NCI-H748 treated with DMSO at 0.1 percent for 48 hours (cell line): ENCODE data around the gene TROAP.
"Not testable (repeated sequence)": the region's sequence is repeated elsewhere in the genome, so short reads cannot be mapped to it uniquely, and the experiment has no call there.

Source experiments
- DNase-seq: peaks from one replicate; lab custom pipeline; 2025; lab: John Stamatoyannopoulos, UW

TROAP gene

GRCh38 chr12:49322708-49323523, at the start of gene TROAP:
TROAP (plus strand) TSS chr12:49323255; CDS start chr12:49323609, 354 bp downstream.
- DNase-seq = peak; percentile 95

GRCh38 chr12:49273726-49274395, 49.2 kb upstream of the TROAP start:
- no peak for DNase-seq

GRCh38 chr12:49274396-49275069, 48.5 kb upstream of the TROAP start:
- no peak for DNase-seq

- no peak for DNase-seq
Measured at GRCh38 chr12:49276304-49277290, 46.5 kb upstream of the TROAP start.

GRCh38 chr12:49277466-49277865, 45.6 kb upstream of the TROAP start:
- no peak for DNase-seq

GRCh38 chr12:49279706-49280159, 43.3 kb upstream of the TROAP start:
- no peak for DNase-seq

GRCh38 chr12:49280545-49280944, 42.5 kb upstream of the TROAP start:
- DNase-seq = not testable (repeated sequence)

GRCh38 chr12:49282302-49282701, 40.8 kb upstream of the TROAP start:
- DNase-seq = no peak

GRCh38 chr12:49282740-49283375, 40.2 kb upstream of the TROAP start:
- DNase-seq = not testable (repeated sequence)

- no peak for DNase-seq
Measured at GRCh38 chr12:49283541-49284429, 39.3 kb upstream of the TROAP start.

- no peak for DNase-seq
Measured at GRCh38 chr12:49284672-49285071, 38.4 kb upstream of the TROAP start.

- no peak for DNase-seq
Measured at GRCh38 chr12:49287876-49288275, 35.2 kb upstream of the TROAP start.

GRCh38 chr12:49288412-49288853, 34.6 kb upstream of the TROAP start:
- peak; percentile 6 for DNase-seq

GRCh38 chr12:49288922-49289555, 34.0 kb upstream of the TROAP start:
- DNase-seq = no peak

GRCh38 chr12:49292729-49293055, 30.4 kb upstream of the TROAP start:
- DNase-seq = no peak

GRCh38 chr12:49293056-49293956, 29.7 kb upstream of the TROAP start:
- DNase-seq = no peak

- DNase-seq = no peak
Measured at GRCh38 chr12:49294086-49294803, 28.8 kb upstream of the TROAP start.

- DNase-seq = no peak
Measured at GRCh38 chr12:49294804-49295081, 28.3 kb upstream of the TROAP start.
